ENCODE data around the gene PTPRB.

Gene PTPRB

DNA sequence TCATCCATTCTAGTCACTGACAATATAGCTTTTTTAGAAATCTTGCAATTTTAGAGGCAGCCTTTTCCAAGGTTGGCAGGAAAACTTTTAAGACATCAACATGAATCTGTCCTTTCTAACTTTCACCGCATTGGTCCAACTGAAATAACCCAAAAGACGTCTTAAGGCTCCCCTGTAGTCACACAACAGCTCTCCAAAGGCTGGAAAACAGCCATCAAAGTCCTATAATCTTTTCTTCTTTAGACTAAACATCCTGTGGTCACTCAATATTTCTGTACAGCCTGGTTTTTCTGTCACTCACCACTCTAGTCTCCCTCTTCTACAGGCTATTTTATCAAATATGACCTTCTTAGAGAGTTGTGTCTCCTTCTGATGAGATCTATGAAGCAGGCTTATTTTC lies 4.5 kb upstream of the PTPRB start:
- DNase-seq, result no peak

DNA sequence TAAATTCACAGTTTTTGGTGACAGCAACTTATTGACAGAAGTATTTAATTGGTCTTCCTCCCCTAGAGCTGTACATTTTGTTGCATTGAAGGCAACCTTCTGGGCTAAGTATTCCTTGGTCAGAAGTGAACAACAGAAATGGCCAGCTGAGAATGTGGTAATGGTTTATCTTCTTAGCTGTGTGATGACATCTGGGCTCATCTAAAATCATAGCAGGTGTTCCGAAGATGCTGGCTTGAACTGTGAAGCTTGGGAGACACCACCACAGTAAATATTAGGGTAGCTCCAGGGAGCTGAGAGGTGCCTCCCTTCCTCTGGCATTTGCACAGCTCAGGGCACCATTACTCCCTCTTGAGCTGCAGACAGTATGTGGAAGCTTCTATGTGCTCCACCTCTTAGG lies 3.7 kb upstream of the PTPRB start:
- DNase-seq, result no peak

DNA sequence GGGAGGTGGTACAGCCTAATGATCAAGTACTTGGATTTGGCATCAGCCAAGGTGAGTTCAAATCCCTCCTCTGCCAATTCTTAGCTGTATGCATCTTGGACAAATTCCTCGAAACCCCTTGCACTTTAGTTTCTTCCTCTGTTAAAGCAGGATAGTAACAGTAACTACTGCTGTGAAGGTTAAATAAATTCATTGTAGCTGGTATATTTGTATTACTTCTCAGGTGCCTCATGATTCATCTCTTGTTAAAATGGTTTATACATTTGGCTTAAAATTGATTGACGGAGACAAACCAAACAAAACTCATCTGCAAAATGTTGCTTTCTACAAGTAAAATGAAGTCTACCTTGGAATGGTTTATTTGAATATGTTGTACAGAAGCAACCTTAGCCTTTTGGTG lies 2.3 kb upstream of the PTPRB start:
- no peak for DNase-seq

DNA sequence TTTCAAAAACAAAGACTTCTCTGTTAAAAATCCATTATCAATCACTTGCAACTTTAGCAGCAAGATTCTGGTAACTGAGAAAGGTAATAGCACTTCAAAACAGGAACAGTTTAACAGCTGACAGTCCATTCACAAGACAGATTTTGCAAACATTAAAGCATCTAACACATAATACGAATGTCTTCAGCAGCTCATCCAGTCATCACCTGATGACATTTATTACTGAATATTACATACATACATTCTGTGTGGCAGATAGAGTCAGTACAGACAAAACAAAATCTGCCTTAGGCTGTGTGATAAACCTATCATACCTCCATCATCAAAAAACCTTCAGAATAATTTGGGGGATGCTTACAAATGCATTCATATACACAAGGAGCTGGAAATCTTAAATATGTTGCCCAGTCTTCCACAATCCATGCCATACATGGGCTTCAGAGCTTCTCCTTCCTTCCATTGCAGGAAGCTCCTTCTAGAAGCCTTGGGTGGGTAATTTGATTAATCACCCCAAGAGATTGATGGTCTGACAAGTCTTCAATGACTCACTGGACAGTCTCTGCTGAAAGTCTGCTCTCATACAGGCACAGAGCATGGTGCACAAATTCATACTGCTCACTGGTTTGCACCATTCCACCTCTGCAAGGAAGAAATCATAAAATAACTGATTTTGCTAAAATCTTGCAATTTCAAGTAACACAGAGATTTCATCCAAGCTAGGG lies 1.6 kb upstream of the PTPRB start:
- no peak for DNase-seq

DNA sequence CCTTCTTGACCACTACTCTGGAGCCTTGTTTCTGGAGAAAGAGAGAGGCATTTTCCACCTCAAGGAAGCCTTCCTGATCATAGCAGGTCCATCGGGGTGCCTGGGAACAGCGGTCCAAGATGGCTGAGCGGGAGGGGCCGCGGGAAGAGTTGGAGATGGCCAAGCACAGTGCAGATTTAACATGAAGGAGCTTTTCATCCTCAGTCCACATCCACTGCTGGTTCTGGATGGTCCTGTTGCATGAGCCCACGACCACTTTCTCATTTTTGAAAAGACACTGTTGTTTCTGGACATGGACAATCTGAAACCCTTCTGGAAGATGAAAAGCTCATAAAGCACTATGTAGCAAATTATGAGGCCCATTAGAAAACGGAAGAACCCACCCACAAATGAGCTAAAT lies 1.5 kb downstream of the PTPRB start:
- DNase-seq, result no peak

DNA sequence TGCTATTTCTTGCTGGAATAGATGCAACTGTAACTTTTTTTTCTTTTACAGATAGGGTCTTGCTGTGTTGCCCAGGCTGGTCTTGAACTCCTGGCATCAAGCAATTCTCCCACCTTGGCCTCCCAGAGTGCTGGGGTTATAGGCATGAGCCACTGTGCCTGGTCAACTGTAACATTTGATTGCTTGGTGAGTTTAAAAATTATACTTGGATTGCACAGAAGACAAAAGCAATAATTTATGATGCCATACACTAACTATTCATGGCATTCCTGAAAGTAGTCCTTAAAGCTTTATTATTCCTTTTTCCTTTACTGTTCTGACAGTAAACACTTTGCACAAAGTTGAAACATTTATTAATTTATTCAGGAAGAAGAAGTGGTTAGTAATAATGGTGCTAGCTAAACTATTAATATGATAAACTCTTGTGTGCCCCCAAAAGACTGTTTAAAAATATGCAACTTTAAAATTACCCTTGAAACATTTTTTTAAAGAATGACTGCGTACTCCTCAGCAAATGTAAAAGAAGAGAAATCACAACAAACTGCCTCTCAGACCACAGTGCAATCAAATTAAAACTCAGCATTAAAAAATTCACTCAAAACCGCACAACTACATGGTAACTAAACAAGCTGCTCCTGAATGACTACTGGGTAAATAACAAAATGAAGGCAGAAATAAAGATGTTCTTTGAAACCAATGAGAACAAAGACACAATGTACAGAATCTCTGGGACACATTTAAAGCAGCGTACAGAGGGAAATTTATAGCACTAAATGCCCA lies 8.3 kb downstream of the PTPRB start:
- no peak for DNase-seq

DNA sequence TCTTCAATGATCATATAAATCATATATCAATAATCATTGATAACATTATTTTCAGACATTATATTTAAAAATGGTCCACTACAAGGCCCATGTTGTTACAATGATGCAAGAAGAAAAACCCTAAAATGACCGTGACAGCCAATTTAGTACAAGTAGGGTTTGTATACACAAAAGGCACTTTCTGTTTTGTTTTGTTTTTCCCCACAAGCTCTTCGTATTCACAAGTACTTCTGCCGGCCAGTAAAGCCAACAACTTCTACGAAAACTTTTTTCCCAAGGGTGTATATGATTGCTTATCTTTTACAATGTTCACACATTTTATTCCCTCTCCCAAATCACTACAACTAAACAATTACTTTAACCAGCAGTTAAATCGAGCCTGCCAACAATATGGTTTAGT lies 9.6 kb downstream of the PTPRB start:
- DNase-seq, result no peak

DNA sequence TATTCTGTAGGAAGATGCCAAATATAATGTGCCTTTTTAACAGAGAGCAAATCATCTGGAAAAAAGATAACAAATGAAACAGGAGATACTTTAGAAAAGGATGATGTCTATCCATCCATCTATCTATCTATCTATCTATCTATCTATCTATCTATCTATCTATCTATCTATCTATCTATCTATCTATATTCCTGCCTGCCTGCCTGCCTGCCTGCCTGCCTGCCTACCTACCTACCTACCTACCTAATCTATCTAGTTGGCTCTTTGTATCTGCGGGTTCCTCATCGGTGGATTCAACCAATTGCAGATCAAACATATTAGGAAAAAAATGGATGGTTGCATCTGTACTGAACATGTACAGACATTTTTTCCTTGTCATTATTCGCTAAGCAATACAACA lies 11.0 kb downstream of the PTPRB start:
- no peak for DNase-seq

DNA sequence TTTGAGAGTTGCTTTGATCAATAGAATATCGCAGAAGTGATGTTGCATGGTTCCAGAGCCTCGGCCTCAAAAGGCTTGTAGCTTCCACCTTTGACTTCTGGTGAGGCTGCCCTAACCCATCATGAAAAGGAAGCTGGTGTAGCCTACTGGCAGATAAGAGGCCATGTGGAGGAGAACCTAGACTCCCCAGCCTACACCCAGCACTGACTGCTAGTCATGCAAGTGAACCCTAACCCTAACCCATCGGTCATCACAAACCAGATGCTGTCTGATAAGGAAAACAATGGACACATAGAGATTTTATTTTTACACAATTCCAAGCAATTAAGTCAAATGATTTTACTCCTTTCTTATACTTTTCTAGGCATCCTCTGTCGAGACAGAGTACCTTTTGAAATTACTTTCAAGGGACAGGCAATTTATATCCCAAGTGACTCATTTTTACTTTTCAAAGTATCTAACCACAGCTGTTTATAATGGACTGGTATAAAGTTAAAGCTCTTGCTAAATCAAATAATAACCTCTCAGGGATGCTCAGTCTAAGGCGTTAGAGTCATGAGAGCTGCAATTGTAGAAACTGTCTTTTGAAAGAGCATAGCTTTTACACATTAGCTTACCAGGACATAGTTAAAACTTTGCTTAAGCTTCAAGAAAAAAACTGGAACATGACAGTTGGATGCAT lies 17.6 kb downstream of the PTPRB start:
- no peak for DNase-seq

DNA sequence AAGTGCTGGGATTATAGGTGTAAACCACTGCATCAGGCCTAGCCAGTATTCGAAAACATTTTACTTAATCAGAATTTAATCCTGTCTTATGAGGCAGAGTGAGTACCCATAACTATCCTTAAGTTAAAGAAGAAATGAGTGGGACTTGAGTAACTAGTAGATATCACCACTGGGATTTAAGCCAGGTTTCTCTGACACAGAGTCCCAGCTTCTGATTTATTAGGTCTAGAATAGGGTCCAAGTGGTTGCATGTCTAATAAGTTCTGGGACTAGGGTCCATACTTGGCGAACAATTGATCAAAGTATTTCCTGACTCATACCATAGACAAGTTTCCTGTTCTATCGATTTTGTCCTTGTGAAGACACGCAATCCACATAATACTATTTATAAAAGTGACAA lies 18.9 kb downstream of the PTPRB start:
- DNase-seq, result no peak

DNA sequence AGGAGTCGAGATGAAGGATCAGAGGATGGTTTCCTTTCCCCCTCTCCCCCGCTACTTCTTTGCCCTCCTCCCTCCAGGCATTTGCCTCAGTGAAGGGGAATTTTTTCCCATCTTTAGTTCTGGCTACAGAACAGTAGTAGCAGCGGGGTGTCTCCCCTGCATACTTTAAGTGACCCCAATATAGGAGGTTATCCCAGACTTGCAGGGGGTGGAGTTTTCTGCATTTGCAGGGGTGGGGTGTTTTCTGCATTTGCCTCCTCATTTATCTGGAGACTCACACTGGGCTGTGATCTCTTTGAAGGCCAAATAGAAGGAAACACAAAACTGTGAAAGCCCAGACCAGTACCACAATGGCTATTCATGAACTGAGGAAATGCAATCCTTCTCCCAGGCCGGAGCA lies 19.8 kb downstream of the PTPRB start:
- DNase-seq, result no peak

DNA sequence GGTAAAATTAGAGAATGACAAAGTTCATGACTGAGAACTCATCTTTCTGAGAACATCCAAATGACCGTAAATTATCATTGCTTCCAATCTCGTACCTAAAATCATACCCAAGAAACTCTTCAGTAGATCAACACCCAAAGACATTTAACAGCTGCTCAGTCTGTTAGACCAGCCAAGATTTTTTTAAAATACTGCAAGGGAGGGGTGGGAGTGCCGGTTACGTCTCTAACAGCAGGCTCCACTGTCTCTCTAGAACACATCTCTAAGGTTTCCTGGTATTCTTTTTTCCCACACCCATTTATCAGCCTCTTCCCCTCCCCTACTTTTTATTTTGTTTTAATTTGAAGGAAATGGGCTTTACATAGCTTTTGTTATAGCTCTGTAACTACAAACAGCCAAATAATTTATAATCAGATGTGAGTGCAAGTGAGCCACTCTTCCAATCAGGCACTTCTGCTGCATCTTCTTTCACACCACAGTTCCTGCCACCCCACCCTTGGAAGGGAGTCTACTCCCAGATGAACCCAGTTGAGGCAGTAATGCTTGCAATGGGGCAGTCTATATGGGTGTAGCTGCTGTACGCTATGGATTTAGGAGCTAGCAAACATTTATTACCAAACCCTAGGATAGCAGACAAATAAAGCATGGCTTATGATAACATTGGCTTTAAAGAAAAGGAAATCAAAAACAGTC lies 21.9 kb downstream of the PTPRB start:
- DNase-seq, result no peak

DNA sequence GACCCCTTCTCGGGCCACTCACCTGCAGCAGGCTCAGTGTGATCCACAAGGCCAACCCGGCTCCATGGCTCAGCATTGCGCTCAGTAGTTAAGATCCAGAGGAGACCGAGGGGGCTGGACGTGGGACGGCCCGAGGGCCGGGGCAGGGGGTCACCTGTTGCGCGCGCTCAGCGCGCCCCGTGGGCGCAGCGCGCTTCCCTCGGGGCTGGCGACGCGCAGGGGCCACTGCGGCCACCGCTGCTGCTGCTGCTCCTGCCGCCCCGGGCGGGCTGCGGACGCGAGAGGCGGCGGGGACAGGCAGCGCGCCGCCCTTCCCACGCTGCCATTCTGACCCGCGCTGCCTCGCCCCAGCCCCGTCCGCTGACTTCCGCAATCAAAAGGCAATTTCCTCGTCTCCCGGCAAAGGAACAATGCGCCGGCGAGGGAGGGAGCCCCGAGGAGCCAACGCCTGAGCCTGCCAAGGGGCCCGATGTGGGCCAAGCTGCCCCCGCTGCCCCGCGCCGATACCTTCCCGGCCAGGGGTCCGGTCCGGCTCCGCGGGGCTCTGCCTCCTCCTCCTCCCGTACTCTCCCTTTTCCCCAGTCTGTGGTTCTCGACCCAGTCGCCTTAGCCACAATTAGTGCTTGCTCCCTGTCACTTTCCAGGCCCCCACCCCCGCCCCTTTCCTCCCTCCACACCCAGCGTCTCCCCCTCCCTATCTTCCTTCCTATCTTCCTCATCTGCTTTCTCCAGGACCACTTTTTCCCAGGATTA lies 27.3 kb downstream of the PTPRB start:
- no peak for DNase-seq

DNA sequence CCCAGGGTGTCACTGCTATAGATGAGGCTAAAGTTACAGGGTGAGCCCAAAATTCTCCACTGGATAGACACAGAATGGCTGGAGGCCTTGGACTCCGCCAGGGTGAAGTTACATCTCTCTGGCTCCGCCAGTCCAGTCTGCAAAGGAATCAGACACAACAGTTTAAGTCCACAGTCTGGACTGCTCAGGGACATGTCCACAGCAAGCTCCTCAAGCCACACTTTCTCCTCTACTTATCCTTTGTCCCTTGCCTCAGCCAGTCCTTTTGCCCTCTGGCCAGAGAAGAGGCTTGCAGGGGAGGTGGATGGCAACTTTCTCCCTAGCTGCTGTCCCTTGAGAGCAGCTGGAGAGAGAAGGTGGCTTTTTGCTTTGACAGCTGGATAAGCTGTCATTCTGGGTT lies 28.0 kb downstream of the PTPRB start:
- DNase-seq, result no peak

DNA sequence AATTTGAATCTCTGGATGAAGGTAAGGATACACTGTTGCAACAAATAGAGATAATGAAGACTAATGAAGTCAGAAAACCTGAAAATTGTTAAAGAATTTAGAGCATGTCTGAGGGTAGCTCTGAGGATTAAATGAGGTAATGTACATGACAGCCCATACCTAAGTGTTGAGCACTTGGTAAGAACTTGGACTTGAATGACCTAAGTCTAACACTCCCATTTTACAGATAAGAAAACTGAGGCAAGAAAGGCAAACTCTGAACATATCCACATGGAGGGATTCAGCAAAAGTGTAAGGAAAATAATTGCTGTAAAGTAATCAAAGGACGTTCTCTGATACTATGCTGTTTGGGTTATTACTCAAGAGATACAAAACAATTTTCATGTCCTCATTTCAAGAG lies 29.0 kb downstream of the PTPRB start:
- DNase-seq, result no peak

DNA sequence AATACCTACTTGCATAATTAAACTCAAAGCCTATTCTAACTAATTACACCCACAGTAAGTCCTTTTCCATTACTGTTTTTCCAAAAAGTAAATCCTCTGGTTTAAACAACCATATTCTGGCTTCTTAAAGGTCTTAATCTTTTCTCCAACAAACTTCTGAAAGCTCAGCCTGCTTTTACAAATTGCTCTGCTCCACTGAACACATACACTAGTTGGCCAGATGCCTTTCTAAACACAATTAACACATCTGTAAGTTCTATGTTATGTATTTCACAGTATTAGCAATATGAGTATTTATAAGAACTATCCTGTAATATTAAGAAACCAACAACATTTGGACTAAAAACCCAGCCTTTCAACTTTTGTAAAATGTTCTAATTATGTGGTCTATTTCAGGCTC lies 30.1 kb downstream of the PTPRB start:
- DNase-seq, result no peak

DNA sequence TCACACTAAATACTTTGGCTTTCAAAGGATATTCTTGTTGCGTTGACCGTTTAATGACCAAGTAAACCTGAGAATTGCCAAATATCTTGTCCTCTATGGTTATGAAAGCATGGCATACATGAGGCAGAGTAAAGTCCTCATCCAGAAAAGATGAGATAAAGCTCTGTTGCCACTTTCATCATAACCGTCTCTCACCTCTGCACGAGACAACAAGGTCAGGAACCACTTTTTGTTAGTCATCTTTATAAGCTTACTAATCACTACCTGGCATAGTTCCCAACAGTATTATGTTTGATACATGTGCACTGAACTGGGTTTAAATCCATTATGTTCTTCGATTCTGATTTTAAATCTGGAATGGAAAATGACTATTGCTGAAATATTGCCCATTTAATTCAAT lies 31.3 kb downstream of the PTPRB start:
- no peak for DNase-seq

DNA sequence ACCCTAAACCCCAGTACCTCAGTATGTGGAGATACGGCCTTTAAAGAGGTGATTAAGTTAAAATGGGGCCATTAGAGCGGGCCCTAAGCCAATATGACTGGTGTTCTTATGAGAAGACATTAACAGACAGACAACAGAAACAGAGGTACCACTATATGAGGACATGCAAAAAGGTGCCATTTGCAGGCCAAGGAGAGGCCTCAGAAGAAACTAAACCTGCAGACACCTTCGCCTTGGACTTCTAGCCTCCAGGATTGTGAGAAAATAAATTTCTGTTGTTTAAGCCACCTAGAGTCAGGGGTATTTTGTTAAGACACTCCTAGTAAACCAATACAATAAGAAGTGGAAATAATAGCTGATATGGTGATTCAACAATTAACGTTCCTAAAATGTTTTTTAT lies 32.6 kb downstream of the PTPRB start:
- DNase-seq, result no peak

DNA sequence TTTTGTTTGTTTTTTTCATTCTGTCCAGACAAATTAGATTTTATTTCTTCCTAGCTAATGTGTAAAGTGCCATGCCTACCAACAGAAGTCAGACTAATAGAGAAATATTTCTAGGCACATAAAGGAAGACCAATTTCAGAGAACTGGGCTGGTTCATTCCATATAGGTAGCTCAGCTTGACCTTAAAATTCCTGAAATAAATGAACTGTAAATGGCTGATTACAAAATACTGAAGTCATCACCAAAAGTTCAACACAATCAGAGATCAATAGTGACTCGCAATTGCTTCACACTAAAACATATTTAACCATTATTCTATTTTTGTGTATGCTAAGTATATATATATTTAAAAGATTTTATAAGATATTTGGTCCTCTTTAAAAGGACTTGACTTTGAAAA lies 34.2 kb downstream of the PTPRB start:
- DNase-seq, result no peak

DNA sequence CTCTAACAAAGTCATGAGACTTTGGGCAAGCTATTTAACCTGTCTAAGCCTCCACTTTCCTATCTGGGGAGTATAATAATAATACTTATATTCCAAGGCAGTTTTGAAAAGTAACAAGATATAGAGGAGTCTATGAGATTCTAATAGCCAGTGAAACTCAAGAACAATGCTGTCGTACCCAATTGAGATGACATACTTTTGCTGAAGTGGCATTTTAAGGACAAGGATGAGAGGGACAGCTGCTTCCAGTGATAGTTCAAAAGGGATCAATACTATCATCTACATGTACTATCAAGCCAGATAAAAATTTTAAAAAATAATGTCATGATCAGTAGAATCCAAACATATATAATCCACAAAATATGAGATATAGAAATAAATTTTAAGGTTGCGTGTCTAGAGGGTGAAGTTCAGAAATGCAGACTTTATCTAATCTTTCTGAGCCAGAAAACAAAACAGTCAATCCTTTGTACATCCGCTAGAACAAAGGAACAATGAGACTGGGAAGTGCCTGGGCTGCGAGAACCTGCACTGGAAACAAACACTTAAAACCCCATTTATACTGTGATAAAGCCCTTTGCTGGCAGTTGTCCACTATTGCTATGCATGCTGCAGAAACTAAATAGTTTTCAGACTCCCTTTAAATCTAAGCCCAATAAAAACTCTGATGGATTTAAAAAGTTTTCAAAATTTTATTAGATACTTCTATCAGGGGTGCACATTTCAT lies 38.6 kb downstream of the PTPRB start:
- no peak for DNase-seq

DNA sequence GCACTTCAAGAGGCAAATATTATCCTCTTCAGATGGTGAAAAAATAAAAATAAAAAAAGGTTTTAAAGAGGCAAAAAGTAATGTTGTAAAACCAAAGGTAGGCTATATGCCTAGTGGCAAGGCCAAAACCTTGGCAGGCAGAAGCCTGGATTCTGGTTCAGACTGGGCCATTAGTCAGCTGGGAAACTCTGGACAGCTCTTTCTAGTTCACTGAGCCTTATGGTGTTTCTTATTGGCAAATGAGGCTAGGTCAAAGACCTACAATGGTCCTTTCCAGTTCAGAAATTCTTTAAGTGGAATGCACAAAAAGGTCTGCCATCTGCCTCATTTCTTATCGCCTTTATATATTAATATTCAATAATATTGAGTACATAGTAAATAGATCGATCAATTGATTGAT lies 44.6 kb downstream of the PTPRB start:
- no peak for DNase-seq

DNA sequence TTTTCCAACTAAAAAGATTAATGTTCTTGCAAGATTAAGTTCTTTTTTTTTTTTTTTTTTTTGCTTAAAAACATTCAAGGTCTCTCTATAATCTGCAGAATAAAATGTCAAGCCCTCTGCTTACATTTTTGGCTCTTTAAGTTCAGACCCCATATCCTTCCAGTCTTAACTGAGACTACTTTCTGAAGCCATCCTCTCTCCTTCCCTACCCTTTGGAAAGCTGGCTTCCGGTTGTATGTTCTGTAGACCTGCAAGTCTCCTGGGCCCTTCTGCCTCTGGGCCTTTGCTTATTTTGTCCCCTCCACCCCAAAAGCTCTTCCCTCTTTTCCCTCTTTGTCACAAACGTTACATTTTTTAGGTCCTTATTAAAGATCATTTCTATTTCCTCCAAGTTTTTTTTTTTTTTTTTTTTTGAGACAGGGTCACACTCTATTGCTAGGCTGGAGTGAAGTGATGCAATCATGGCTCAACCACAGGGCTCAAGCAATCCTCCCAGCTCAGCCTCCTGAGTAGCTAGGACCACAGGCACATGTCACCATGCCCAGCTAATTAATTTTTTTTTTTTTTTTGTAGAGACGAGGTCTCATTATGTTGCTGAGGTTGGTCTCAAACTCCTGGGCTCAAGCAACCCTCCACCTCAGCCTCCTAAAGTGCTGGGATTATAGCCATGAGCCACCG lies 46.5 kb downstream of the PTPRB start:
- DNase-seq, result no peak

Data from NCI-H1048 (cell line).